Activated CD8-positive, alpha-beta memory T cell treated with anti-CD3 and anti-CD28 coated beads for 24 hours (primary cell): ENCODE measurements around the gene PCED1B.
"Not testable (repeated sequence)": the region's sequence is repeated elsewhere in the genome, so short reads cannot be mapped to it uniquely, and the experiment has no call there.

Experiments used
- DNase-seq: peaks from one replicate; pipeline ENCODE4 v3.0.0-alpha.2; 2020

PCED1B gene

GRCh38 chr12:47182164-47182938, 102.9 kb downstream of the PCED1B start:
- not testable (repeated sequence) for DNase-seq

- DNase-seq, result no peak
Measured at GRCh38 chr12:47184229-47184628, 104.8 kb downstream of the PCED1B start.

GRCh38 chr12:47184813-47185212, 105.4 kb downstream of the PCED1B start:
- no peak for DNase-seq

GRCh38 chr12:47186246-47186645, 106.8 kb downstream of the PCED1B start:
- no peak for DNase-seq

- DNase-seq, result no peak
Measured at GRCh38 chr12:47188576-47189441, 109.4 kb downstream of the PCED1B start.

GRCh38 chr12:47189728-47190127, 110.3 kb downstream of the PCED1B start:
- DNase-seq, result no peak

GRCh38 chr12:47190271-47190750, 110.9 kb downstream of the PCED1B start:
- no peak for DNase-seq

GRCh38 chr12:47190905-47191304, 111.5 kb downstream of the PCED1B start:
- DNase-seq, result no peak

GRCh38 chr12:47192051-47192450, 112.6 kb downstream of the PCED1B start:
- DNase-seq, result no peak

- DNase-seq, result no peak
Measured at GRCh38 chr12:47193066-47193465, 113.6 kb downstream of the PCED1B start.

GRCh38 chr12:47194501-47194900, 115.1 kb downstream of the PCED1B start:
- DNase-seq, result no peak

GRCh38 chr12:47200446-47200845, 121.0 kb downstream of the PCED1B start:
- DNase-seq, result no peak

GRCh38 chr12:47201190-47201589, 121.8 kb downstream of the PCED1B start:
- DNase-seq, result not testable (repeated sequence)

GRCh38 chr12:47202176-47202575, 122.8 kb downstream of the PCED1B start:
- no peak for DNase-seq

GRCh38 chr12:47205532-47206449, 126.4 kb downstream of the PCED1B start:
- DNase-seq, result no peak

GRCh38 chr12:47206450-47207339, 127.3 kb downstream of the PCED1B start:
- DNase-seq, result no peak

- DNase-seq, result no peak
Measured at GRCh38 chr12:47207340-47207717, 127.9 kb downstream of the PCED1B start.

GRCh38 chr12:47207829-47208248, 128.4 kb downstream of the PCED1B start:
- DNase-seq, result no peak

GRCh38 chr12:47209014-47209413, 129.6 kb downstream of the PCED1B start:
- DNase-seq, result no peak

GRCh38 chr12:47210776-47211175, 131.4 kb downstream of the PCED1B start:
- no peak for DNase-seq

- no peak for DNase-seq
Measured at GRCh38 chr12:47212701-47213039, 133.2 kb downstream of the PCED1B start.

- no peak for DNase-seq
Measured at GRCh38 chr12:47213396-47213795, 134.0 kb downstream of the PCED1B start.
